Measurements from ENCODE around the gene ECI1. TPM values are rescaled to one million over a fixed set of nuclear protein-coding genes. Genes with fewer than 3 reads are reported as not detected.

Gene ECI1
- total RNA-seq, 4 donors from 2014 or later = 74.3 to 94.7 (median 81.5) TPM

DNA sequence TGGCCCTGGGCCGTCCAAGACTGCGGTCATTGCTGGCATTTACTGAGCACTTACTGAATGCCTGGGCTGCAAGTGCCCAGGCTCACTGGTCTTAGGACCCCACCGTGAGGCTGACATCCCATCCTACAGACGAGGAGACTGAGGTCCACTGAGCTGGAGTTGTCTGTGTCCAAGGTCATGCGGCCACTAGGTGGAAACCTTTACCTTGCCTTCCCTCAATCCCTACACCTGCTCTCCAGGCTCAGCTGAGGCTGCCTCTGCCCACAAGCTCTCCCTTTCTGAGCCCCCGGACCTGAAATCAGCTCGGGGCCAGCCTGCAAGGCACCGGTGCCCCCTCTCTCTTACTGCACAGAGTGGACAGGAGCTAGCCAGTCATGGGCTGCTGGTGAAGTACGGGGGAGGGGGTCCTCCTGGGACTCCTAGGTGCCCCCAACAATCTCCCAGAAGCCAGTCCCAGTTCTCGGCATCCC lies 56.5 kb downstream of the ECI1 start:
- DNase-seq (ENCODE audit: low spot score in 2 of 2) = no peak

DNA sequence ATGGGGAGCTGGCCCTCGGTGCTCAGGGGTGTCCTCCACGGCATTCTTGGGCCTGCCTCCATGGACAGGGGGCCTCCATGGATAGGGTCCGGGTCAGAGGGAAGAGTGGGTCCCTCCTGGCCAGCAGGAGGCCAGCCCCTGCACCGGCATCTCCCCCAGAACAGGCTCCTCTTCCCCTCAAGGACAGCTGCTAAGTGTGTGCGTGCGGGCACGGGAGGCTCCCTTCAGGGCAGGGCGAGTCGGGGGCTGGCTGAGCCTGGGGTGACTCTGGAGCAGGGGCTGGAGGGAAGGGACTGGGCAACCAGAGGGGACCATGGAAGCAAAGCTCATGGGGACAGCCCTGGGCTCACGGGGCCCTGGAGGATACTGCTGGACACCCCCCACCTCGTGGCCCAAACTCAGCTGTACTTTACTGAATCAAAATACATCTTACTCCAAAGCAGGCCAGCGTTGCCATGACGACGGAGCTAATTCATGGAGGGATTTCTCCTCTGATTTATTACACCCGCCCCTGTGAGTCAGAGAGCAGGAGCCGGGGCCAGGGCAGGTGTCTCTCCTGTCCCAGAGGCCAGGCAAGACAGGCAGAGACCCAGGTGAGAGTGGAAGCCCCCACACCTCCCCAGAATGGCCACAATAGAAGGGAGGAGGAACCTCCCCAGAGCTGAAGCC lies 57.1 kb downstream of the ECI1 start:
- H3K9me3 ChIP-seq = no peaks in the 10 kb centered on the region
- H3K4me1 ChIP-seq = peaks cover 0 to 37% (median 13%) of the 10 kb centered on the region in 4 donors
- no peak for DNase-seq (ENCODE audit: low spot score in 2 of 2)
- WGBS, 2 donors = 66 to 73% methylated on average over 13 to 14 of the region's 16 CpGs
- H3K27ac ChIP-seq = no peak overlapping the region
- H3K4me3 ChIP-seq = no peak overlapping the region
- H3K27me3 ChIP-seq = peaks cover 0 to 45% of the 10 kb centered on the region in 2 donors
- TF ChIP-seq, protein P1, sequence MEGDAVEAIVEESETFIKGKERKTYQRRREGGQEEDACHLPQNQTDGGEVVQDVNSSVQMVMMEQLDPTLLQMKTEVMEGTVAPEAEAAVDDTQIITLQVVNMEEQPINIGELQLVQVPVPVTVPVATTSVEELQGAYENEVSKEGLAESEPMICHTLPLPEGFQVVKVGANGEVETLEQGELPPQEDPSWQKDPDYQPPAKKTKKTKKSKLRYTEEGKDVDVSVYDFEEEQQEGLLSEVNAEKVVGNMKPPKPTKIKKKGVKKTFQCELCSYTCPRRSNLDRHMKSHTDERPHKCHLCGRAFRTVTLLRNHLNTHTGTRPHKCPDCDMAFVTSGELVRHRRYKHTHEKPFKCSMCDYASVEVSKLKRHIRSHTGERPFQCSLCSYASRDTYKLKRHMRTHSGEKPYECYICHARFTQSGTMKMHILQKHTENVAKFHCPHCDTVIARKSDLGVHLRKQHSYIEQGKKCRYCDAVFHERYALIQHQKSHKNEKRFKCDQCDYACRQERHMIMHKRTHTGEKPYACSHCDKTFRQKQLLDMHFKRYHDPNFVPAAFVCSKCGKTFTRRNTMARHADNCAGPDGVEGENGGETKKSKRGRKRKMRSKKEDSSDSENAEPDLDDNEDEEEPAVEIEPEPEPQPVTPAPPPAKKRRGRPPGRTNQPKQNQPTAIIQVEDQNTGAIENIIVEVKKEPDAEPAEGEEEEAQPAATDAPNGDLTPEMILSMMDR (IDR thresholded peaks at IDR 0.05) = no peak
- TF ChIP-seq EP300 (IDR thresholded peaks at IDR 0.05) (no peak), POLR2A (IDR thresholded peaks at IDR 0.05) (no peak)
- H3K36me3 ChIP-seq = no peaks in the 10 kb centered on the region

More for the DNA sequence above, 56.5 kb downstream of the ECI1 start:
- 15 to 61% methylated on average over 4 to 9 of the region's 10 CpGs for WGBS, 2 donors
- H3K36me3 ChIP-seq = no peaks in the 10 kb centered on the region
- no peak for TF ChIP-seq POLR2A (IDR thresholded peaks at IDR 0.05)
- TF ChIP-seq, protein P1 (IDR thresholded peaks at IDR 0.05) = peak in 2 of 5 experiments; percentile 19 to 39
- no peaks in the 10 kb centered on the region for H3K9me3 ChIP-seq
- H3K4me1 ChIP-seq = peaks cover 0 to 37% (median 13%) of the 10 kb centered on the region in 4 donors
- no peak overlapping the region for H3K27ac ChIP-seq
- no peak overlapping the region for H3K4me3 ChIP-seq
- peaks cover 0 to 46% of the 10 kb centered on the region in 2 donors for H3K27me3 ChIP-seq

DNA sequence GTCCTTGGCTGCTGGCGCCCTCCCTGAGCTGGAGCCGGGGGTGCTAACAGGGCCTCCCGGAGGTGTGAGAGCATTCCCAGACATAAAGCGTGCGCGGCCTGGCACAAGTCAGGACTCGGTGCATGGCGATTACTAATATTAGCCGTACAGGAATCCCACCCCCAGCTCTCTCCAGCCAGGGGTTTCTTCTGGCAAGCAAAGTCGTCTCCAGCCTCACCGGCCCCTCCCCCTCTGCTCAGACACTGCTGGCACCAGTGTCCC lies 60.0 kb downstream of the ECI1 start:
- H3K9me3 ChIP-seq = no peaks in the 10 kb centered on the region
- no peak for DNase-seq (ENCODE audit: low spot score in 2 of 2)
- no peaks in the 10 kb centered on the region for H3K36me3 ChIP-seq
- TF ChIP-seq POLR2A (IDR thresholded peaks at IDR 0.05) (no peak), EP300 (IDR thresholded peaks at IDR 0.05) (no peak)
- TF ChIP-seq, protein P1 (IDR thresholded peaks at IDR 0.05) = no peak
- H3K27me3 ChIP-seq = peaks cover 0 to 27% of the 10 kb centered on the region in 2 donors
- no peak overlapping the region for H3K4me3 ChIP-seq
- WGBS, 2 donors = 38 to 60% methylated on average over 11 of the region's 11 CpGs
- H3K27ac ChIP-seq = no peak overlapping the region
- peaks cover 0 to 30% (median 13%) of the 10 kb centered on the region in 4 donors for H3K4me1 ChIP-seq

DNA sequence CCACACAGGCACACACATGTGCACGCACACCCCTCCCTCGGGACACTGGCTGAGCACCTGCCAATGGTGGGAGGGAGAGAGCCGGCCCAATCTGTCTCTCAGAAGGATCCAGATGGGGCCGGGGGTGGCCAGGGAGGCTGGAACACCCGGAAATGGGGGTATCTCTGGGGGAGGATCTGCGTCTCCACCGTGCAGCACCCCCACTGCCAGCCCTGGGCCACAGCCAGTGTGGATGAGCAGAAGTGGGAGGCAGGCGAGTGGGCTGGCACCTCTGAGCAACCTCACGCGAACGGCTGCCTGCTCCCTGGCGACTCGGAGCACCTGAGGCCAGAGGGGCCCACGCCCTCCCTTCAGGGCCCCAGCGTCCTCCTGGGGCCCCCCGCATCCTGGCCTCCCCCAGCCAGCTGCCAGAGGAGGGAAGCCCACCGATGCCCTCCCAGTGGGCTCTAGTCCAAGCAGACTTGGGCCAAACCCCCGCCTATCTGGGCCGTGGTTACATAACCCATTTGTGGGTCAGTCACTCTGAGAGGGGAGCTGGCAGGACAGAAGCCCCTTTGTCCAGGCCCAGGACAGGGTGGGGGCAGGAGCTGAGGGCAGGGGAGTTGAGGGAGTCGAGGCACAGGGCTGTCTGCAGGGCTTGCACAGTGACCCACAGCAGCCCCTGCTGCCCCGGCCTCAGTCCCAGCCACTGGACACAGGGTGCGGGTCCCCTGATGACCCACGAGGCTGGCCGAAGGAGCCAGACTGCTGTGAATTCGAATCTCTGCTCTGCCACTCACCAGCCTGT lies 60.5 kb downstream of the ECI1 start:
- DNase-seq (ENCODE audit: low spot score in 2 of 2) = no peak
- Histone ChIP-seq H3K27me3 (peaks cover 0 to 26% of the 10 kb centered on the region in 2 donors), H3K9me3 (no peaks in the 10 kb centered on the region), H3K4me1 (peaks cover 0 to 26% (median 12%) of the 10 kb centered on the region in 4 donors), H3K27ac (peak overlapping the region in 2 of 4 donors; percentile 16 to 25), H3K4me3 (no peak overlapping the region), H3K36me3 (no peaks in the 10 kb centered on the region)
- TF ChIP-seq, protein P1 (IDR thresholded peaks at IDR 0.05) = no peak
- TF ChIP-seq EP300 (IDR thresholded peaks at IDR 0.05) = no peak
- TF ChIP-seq POLR2A (IDR thresholded peaks at IDR 0.05) = no peak
- WGBS, 2 donors = 40 to 42% methylated on average over 17 to 21 of the region's 25 CpGs

Measured in tibial nerve (tissue), 4 donors.